Activated naive CD8-positive, alpha-beta T cell treated with anti-CD3 and anti-CD28 coated beads, Interleukin-2, amount 50 U/mL, for 16 hours (primary cell): Measurements from ENCODE around the gene CUL1.

Experiments
- DNase-seq: peaks from one replicate; pipeline ENCODE4 v3.0.0-alpha.2; 2020; ENCODE audit warnings: low read depth, low spot score

CUL1 gene

DNA sequence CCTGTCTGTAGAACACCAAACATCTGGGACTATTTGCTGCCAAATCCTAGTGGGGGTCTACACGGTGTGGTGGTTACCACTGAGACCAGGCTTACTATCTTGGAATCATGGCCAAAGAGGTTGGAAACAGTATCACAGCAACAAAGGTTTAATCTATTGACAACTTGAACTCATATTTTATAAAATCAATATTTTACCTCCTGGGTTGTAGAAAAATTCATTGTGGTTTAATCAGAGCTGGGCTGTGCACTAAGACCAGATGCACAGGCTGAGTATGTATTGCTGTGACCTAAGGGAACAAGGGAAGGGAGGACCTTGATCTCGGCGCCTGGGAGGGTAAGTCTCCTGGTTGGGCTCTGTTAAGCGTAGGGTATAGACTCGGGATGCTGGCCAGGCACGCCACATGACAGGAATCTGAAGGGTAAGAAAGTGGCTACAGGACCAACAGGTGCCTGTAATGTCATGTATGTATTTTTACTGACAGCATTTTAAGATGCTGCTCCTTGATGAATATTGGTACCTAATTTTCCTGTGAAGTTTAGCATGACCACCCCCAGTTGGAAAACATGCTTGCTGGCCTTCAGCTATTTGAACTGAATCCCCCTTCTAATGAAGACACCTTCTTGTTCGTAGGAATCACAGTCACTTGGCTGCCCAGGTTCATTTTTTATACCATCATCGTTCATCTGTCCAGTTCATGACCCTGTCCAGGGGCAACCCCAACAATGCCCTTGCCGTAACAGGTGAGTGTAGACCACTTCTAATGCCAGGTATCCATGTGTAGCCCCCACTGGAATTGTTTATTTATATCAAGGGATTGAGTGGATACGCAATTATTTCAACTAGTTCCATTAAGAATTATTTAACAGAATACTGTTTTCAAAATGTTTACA is 105.9 kb downstream of the CUL1 start:
- no peak for DNase-seq

DNA sequence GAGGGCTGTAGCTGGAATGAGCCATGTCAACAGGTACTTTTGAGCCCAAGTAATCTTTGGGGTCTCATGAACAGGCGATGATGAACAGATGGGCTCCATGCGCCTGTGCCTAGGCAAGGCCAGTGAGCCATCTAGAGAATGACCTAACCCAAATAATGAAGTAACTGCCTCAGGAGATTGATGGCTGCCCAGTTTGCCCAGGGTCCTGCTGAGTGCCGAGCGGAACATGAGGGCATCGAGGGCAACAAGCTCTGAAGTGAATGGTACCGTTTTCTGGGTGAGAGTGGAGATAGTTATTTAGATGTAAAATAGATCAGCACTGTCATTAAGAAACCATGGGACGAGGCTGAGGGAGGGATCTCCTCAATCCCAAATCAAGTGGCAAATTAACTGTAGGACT is 107.5 kb downstream of the CUL1 start:
- no peak for DNase-seq

DNA sequence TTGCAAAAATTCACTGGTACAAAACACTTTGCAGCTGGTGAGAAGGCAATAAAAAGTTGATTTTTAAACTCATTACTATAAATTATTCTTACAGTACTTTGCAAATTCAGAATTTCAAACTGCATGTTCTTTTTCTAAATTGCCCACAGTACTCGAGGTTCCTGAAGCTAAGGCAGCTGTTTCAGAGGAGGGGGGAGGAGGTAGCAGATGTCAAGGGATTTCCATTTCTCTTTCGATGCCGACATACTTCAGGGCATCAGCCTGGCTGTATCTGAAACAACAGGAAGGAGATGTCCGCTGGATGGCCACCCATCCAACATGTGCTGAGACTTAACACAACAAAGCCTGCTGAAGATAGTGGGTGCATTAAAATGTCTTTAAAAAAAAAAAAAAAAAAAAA is 108.7 kb downstream of the CUL1 start:
- DNase-seq: no peak

DNA sequence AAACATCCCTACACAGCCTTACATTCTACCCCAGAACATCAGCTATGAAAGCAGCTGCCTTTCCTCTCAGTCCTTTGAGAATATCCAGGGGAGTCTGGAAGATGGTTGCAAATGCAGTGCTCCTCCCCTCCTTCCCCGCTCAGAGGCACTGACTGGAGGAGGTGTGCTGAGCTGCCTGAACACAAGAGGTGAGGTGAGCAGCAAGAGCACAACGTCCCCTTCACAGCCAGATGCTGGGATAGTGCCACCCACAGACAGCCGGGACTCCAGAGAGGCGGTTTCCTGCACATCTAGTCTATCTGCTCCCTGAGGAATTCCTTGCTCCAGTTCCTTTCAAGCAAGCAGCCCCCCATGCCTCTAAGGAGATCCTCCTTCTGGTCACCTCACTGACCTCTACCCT is 111.2 kb downstream of the CUL1 start:
- DNase-seq: no peak

DNA sequence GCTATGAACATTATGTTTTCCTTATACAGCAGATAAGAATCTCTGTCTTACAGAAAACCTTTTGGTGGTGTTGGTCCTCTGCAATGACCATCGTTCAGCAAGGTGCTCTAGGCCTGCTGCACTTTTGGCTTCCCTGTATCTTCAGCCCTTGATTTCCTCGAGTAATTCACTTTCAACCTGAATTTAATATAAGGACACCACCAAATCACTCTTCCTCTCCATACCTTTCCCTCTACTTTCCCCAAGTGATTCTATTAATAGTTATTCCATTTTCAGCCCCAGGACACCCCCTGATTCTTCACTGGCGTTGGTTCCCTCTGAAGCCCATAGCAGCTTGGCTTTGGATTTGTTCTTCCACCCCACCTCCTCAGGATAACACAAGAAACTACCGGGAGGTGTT is 113.2 kb downstream of the CUL1 start:
- no peak for DNase-seq

DNA sequence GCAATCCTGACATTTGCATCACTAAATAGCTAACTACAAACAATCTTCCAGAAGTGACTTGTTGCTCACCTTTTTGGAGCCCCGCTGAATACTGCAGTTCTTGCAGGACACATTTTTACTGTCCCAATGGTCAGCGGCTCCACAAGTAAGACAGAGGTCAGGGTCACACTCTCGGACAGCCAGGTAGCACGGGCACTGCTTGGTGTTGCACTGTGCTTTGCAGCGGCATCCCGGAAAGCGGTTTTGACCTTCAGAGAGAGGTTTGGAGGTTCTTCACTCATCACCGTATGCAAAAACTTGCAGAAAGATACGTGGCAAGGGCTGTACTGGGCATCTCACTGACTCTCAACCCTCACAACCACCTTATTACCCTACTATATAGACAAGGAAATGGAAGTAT is 115.2 kb downstream of the CUL1 start:
- DNase-seq: no peak

DNA sequence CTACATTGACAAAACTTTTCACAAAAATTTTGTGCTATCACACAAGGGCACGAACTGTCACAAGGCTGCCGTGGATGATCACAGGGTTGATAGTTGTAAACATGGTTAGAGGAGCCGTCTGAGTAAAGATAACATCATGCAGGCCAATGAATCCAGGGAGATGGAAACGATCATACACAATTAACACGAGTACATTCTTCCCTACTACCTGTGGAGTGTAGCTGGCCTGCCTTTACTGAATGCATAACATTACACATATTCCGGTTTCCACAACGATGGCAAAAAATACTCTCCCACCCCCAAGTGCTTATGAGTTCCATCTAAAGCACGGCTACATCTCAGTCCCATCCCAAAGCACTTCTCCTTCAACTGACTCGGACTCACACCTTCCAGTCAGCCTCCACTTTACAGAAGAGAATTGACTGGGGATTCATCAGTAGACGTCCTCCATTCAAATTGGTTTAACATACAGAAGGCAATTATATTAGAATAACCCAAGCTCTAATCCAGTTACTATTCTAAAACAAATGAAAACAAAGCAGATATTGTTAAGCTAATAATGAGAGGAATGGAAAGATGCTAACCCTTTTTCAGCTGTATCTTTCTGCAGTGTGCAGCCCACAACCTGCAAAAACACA is 116.3 kb downstream of the CUL1 start:
- DNase-seq: no peak

DNA sequence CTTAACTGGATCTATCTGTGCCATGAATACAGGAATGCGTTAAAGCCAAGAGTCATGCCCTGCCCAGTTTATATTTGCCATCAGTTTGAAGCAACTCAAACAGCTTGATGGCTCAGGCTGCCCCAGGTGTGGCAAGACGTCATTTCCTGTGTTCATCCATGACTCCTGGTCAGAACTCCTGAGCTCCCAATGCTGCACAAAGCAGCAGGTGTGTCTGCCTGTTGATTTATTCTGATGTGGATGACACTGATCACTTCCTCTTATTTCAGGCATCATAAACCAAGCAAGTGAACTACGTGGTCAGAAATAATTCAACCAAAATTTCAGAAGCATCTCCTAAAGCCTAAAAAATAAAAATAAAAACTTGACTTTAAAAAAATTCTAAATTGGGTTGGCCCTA is 116.9 kb downstream of the CUL1 start:
- DNase-seq: no peak

DNA sequence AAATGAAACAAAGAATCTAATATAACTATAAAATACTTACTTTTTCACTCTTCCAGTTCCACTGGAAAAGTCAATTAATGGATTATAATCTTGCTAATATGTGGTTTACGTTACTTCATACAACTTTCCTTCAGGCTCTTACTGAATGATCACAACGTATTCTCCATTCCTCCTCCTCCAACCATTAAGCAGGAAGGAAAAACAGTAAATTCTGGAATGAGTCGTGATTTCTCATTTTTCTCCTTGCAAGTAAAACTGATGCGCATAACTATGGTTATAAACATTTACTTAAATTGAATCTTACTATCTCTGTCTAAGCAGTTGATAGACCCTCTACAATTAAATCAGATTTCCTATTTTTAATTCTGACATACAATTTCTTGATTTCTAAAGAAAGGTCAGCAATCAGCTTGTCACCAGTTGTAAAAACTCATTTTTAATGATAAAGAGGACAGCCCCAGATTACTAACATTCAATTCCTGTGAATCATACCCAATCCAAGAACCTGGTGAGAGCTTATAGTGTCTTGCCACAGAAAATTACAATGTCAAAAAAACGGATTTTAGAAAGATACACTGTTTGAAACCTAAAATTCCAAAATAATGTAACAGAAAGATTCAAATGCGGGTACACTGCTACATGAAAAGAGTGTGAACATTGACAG is 121.1 kb downstream of the CUL1 start:
- DNase-seq: no peak

DNA sequence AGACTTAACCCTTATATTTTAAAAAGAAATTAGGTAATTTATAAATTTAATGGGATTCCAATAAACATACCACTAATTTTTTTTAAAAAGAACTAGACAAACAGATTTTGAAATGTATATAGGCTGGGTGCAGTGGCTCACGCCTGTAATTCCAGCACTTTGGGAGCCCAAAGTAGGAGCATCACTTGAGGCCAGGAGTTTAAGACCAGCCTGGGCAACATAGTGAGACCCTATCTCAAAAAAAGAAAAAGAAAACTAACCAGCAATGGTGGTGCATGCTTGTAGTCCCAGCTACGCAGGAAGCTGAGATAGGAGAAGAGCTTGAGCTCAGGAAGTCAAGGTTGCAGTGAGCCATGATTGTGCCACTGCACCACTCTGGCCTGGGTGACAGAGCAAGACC is 122.7 kb downstream of the CUL1 start:
- no peak for DNase-seq

DNA sequence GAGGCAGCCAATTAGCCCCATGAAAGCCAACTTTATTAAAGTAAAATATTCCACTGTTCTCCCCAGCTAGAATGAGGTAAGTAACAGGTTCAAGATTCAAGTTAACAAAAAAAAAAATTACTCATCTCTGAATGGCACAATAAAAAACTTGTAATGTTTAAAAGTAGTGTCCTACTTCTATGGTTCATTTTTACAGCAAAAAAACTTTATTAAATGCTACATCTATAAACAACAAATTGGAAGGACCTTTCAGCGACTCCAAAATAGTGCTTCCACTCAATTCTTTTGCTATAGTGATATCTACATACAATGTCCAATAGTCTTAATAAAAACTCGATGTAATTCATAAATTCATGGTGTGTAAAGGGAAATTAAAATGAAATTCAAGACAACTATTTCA is 126.2 kb downstream of the CUL1 start:
- no peak for DNase-seq

DNA sequence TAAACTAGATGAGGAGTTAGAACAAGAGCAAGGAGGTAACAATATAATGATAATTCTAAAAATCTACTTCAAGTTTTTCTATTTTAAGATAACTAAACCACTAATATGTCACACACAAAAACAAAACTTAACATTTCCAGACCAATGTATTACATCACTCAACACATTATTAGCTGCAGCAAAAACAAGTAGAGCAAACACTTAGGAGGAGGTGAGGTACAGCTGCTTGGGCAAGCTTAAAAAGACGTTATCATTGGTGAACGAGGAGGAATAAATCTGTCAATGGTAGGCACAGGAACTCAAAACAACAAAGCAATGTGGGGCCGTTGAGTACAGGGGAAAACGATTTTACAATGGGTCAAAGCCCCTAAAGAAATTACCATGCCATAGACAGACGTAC is 126.6 kb downstream of the CUL1 start:
- DNase-seq: no peak

DNA sequence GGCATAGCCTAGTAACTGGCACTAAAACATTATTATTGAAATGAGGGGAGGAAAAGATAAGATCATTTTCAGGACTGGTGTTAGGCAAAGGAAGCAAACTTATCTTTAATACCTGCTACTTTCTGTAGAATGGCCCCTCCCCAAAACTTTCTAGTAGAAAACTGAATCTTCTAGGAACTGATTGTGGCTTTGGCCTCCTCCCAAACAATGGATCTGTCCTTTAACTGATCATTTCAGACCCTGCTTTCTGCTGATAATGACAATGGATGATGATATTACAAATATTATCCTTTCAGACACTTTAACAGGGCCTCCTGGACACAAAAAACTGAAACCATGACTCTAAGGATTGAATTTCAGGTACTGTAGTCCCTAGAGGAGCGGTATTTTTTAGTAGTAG is 130.3 kb downstream of the CUL1 start:
- no peak for DNase-seq

DNA sequence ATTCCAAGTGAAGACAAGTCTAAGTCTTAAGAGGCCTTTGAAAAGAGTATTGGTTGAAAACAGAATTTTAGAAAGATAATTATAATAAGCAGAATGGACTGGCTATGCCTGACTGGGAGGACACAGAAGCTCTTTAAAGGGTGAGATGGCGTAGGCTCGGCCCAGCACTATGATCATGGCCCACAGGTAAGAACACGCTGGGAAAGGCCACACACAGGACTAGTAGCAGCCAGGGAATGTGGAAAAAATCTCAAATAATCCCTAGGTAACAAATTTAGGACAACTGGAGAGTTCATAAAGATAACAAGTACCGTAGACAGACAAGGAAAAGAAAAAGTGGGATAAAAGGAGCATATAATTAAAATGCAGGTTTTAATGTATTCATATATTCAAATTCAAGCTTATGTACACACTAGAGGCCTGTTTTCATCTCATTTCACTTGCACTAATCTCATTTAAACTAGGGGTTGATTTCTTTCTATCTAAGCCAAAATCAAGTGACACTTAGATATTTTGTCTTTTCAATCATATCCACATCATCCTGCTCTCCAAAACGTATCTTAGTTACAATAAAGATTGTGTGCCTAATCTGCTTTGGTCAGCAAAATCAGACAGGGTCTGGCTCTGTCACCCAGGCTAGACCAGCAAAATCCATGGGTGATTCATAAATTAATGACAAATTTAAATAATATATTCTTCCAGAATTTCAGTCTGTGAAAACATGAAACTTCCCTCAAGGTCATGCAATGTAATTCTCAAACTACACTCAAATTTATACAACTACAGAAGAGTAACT is 132.4 kb downstream of the CUL1 start:
- no peak for DNase-seq

DNA sequence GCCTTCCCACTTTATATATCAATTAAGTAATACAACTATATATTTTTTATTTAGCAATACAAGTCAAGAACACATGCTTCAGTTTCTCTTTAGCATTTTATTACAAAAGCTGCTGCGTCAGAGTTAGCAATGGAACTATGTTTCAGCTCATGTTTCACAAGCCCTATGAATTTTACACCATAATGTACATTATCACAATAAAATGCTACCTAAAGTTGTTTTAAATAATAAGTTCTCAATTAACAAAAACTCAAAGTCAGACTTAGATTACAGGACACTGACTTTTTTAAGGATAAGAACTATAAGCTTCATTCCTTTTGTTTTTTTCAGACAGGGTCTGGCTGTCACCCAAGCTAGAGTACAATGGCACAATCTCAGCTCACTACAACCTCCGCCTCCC is 133.1 kb downstream of the CUL1 start:
- no peak for DNase-seq

DNA sequence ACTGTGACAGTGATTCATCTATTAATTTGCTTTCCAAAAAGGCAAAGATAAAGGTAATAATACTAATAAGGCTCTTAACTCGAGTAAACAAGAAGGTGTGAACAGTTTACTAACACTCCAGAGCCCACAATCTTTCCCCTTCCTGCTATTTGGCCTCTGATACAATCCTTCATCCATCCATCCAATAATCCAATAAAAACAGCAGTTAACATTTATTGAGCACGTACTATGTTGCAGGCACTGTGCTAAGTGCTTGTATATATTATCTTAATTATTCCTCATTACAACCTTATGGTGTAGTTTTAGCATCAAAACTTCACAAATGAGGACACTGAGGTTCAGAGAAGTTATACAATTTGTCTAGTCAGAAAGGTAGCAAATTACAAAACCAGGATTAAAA is 135.9 kb downstream of the CUL1 start:
- no peak for DNase-seq

DNA sequence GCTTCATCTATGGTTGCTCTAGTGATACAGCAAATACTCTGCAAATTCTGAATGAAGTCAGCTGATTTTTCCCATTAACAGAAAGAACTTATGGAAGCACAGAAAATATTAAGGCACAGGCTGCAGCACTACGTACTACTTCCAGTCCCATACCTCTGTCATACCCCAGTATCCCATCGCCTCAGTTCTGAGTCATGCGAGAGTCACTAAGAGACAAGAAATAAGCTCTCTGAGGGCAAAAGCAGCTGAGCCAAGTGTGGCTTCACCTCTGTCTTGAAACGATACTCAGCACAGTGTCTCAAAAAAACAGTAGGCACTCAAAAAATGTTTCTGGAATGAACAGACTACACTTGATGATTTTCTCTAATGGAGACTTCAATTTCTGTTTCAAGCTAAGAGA is 137.2 kb downstream of the CUL1 start:
- no peak for DNase-seq

DNA sequence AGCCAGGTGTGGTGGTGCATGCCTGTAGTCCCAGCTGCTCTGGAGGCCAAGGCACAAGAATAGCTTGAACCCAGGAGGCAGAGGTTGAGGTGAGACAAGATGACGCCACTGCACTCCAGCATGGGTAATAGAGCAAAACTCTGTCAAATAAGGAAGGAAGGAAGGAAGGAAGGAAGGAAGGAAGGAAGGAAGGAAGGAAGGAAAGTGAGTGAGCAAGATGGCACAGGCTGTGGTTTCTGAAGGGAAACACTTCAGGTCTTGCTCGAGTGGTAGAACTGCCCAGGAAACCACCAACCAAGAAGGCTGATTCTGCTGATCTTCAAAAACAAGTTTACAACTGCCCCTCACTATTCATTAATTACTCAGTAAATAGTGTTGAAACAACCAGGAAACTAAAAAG is 140.2 kb downstream of the CUL1 start:
- DNase-seq: no peak

DNA sequence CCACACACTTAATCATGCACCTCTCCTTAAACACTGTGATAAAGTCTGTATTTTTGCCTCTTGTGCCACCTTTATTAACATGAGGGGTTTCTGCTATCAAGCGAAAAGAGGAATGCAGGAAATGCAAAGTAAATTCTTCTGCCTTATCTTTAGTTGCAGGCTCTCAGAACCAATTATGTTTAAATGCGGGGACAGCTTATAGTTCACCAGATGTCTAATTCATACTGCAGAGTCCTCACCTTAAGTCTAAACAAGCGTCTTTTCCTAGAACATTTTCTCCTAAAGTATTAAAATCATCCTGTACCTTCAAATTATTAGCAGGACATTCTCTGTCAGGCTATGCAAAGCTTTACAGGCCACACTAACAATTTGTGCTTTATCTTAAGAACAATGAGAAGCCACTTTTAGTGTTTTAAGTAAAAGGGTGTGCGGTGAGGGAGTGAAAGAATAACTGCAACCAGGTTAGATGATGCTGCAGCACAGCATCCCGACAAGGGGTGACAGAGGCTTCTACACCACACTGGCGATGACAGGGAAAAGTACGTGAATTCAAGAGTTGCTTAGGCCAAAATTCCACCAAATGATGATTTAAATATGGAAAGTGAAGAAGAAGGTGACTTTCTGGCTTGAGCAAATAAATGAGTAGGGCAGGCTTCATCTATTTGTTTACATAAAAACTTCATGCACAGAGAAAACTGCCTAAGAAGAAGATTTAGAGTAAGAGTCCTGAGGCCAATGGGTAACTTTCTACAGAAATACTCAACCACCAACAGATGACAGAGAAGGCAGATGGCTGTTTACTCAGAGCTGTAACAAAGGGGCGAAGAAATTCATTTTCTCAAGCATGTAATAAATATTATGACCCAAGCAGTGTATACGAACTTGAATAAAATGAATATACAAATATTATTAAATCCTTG is 149.4 kb downstream of the CUL1 start:
- DNase-seq: no peak

DNA sequence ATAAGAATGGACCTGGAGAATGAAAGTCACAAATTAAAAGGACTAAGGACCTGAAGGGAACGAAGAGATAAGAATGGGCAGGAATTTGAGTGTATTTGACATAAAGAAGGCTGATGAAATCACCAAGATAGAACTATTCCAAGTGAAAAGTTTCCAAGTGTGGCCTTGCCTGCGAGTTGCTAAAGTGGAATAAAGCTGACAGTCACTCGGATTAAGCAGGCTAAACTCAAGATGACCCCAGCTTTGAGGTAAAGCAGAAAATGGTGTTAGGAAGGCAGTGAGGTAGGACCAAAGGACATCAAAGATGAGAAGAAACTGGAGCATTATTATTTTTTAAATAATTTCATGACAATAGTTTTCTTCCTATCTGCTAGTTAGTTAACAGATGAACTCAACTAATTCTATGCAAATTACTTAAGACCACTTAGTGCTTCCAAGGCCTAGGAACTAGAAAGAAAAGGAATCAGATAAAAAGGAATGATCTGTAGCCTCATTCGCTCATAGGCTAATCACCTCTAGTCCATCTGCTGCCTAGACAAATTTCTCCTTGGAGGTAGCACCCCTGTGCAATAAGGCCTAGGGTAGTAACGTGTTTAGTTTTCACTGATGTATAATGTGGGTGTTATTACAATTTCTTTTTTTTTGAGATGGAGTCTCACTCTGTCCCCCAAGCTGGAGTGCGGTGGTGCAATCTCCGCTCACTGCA is 150.8 kb downstream of the CUL1 start:
- no peak for DNase-seq
